A549 (cell line): ENCODE measurements around the gene CD68.

Experiments used
- CBX2 ChIP-seq: fragments of 200-600 bp; sonication (generic); IDR thresholded peaks from 2 replicates; pipeline ENCODE4 v1.6.1; 2016; ENCODE audit warnings: low read depth, mild to moderate bottlenecking, borderline replicate concordance
- CTCF ChIP-seq: fragments of >200 bp; sonication (Bioruptor Twin); formaldehyde crosslinking; IDR thresholded peaks from 3 replicates; pipeline ENCODE4 v1.5.1; 2016
- RAD21 ChIP-seq, 2 experiments: fragments of >200 bp in 1 of 2; sonication (Bioruptor Twin) in 1 of 2; formaldehyde crosslinking in 1 of 2; IDR thresholded peaks in 1 of 2; conservative IDR thresholded peaks in 1 of 2; 2 replicates in 1 of 2; 3 replicates in 1 of 2; pipeline ENCODE4 v1.6.1; 2012 to 2018; ENCODE audit warnings: inconsistent platforms in 1 of 2
- TF ChIP-seq, protein P1 (sequence below): IDR thresholded peaks from 2 replicates; pipeline ENCODE4 v1.6.1; 2012

DNA sequence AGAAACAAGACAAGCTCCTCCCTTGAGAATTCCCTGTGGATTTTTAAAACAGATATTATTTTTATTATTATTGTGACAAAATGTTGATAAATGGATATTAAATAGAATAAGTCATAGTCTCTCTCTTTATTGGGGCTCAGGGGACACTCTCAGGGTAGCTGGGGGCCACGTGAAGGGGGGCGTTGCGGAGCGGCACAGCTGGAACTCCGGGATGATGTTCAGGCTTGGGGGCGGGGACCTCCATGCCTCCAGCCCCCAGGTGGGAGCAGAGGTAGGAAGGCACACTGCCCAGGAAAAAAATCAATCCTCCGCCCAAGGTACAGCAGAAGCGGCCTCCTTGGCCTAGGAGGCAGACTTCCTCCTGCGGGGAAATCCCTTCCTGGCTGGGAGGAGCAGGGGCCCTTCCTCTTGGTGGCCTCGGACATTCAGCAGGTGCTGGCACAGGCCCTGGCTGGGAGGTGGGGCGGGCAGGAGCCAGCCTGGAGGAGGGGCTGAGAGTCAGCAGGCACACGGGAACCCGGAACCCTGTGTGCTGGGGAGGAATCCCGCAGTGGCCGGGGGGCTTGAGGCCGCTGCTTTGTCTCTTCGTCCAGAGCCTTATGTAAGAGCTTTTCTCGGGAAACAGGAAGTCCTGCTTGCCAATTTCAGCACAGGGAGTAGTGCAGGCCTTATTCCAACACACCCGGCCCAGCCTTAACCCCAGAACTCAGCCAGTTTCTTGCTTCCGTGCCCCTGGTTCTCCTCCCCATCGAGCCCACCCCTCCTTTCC lies 21.5 kb upstream of the CD68 start:
- TF ChIP-seq, protein P1, sequence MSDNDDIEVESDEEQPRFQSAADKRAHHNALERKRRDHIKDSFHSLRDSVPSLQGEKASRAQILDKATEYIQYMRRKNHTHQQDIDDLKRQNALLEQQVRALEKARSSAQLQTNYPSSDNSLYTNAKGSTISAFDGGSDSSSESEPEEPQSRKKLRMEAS: no peak
- TF ChIP-seq RAD21 (conservative IDR thresholded peaks at IDR 0.05 in 1 of 2, IDR thresholded peaks at IDR 0.05 in 1 of 2): no peak
- TF ChIP-seq CTCF: no peak
- no peak for TF ChIP-seq CBX2
